KBM-7 (cell line): Measurements from ENCODE around the gene PSMG4.

Experiments
- DNase-seq: peaks from one replicate; pipeline ENCODE4 v3.0.0-alpha.2; 2015
- in situ Hi-C: fragments of 300-500 bp; cut with MboI; formaldehyde crosslinking; loops from 2 replicates; pipeline ENCODE4 v1.14.3; 2020; ENCODE audit warnings: low sequenced_read_pairs, low pct_unique_long_range_greater_than_20kb, mixed read lengths

The PSMG4 gene

DNA sequence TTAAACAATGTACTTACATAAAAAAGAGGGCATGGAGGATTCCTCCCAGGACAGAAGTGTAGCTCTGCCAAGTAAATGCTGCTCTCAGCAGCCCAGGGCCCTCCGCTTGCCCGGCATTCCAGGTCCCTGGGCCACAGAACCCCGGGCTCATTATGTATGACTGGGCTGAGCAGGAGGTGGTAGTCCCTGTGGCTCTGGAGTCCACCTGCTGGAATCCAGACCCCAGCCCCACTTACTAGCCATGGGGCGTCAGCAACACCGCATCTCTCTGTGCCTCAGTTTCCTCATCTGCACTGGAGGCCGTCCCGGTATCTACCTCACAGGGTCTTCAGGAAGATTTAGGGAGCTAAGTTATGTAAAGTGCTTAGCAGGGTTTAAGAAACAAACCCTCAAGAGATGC, 55.4 kb downstream of the PSMG4 start:
- DNase-seq, result no peak
- in situ Hi-C loops, result no loop called here

DNA sequence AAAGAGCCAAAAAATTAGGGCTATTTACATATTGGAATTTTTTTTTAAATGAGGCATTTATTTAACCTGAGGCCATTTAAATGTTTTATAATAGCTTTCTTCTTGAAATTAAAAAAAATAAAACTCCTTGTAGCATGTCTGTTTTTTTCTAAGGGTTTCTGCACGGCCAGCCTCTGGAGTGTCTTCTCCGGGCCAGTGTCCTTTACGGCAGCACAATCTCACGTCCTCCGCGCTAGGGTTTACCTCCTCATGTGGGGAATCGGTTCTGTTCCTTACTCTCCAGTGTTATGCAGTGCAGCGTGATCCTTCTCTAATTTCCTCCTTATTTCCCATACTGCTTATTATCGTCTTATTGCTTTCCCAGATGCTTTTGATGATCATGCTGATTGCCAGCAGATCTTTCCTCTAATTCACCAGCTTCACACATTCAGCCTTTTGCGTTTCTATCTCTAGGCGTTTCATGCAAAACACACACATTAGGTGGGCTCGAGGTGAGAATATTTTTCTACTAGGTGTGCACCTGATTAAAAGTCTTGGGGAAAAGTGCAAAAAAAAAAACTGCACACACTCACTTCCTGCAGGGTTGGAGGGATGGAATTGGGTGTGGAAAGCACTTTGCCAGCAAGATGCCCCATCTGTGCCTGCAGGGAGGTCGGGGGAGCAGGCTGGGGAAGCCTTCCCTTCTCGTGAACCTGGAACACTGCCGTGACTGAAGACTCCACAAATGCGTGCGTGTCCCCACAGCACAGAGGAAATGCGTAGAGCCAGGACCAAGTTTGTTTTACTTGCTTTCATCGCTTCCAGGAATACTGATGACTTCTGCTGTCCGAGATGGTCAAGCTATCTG, 56.1 kb downstream of the PSMG4 start:
- DNase-seq, result no peak
- in situ Hi-C loops, result no loop called here

DNA sequence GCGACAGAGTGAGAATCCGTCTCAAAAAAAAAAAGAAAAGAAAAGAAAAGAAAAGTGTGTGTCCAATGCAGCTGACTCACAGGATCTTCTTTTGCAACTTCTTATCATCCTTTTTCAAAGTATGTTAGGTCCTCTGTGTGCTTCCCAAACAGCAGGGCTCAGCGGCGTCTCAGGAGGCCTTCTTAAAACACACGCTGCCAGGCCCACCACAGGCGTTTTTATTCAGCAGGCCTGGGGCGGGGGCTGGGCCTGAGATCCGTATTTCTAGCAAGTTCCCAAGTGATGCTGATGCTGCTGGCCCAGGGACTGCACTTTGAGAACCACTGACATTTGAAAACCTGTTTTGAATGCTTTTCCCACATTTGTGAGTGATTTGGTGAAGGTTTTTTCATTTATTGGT, 57.1 kb downstream of the PSMG4 start:
- in situ Hi-C loops, result no loop called here
- no peak for DNase-seq

DNA sequence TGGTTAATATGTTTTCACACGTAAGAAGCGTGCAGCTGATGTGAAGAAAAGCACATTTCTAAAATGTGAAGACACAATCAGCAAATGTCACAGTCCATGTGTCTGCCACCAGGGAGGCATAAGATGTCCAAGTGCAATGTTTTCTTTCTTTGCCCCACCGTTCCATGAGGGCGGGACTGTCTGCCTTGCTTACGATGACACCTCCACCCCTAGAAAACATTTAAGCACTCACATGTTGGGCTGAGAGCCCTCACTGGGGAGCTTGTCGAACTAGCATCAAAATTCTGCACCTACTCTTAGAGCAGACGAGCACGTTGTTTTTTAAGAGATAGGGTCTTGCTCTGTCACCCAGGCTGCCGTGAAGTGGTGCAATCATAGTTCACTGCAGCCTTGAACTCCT, 57.6 kb downstream of the PSMG4 start:
- in situ Hi-C loops, result no loop called here
- DNase-seq, result no peak

DNA sequence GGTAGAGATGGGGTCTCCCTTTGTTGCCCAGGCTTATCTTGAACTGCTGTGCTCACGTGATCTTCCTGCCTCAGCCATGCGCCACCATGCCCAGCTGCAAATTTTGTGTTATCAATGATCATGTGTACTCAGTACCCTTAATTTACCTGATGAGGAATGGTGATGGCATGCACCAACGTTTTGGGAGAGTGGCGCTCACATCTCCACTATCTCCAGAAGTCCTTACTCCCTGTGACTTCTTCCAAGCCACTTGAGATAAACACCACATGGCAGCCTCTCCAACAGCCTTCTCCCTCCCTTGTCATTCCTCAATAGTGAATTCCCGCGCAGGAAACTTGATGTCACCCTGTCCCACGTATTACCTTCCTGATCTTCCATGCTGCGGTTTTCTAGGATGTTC, 58.1 kb downstream of the PSMG4 start:
- in situ Hi-C loops, result no loop called here

More for the DNA sequence above, 58.1 kb downstream of the PSMG4 start:
- no peak for DNase-seq
